Measurements from ENCODE around the gene POLR1G. TPM values are rescaled to one million over a fixed set of nuclear protein-coding genes. Genes with fewer than 3 reads are reported as not detected.

Gene POLR1G
- total RNA-seq, result 10 to 100 TPM in 1 of 4 donors, 1 to 10 TPM in 2, under 1 TPM in 1; 0.26 to 11.3 (median 3.5) TPM

- Histone ChIP-seq H3K9me3 (no peaks in the 10 kb centered on the region), H3K36me3 (no peaks in the 10 kb centered on the region), H3K4me3 (peak within 1 kb of the TSS; percentile 69 to 78), H3K4me1 (peaks cover 8 to 9% of the 10 kb centered on the region in 2 donors), H3K27ac (peak within 1 kb of the TSS; percentile 92 to 94), H3K27me3 (peaks cover 0 to 8% of the 10 kb centered on the region in 2 donors)
- TF ChIP-seq CTCF (IDR thresholded peaks at IDR 0.05) (peak in 2 of 4 experiments; percentile 57 to 61), POLR2A (IDR thresholded peaks at IDR 0.05) (no peak)
- peak; percentile 72 to 75 for DNase-seq
- intact Hi-C loops (cut with DNase I; ENCODE audit: low total_unique reads), result no loop called here
These were observed at the start of gene POLR1G for GRCh38 chr19:45406226-45407090. TSS of gene POLR1G (plus strand) at chr19:45406644. CDS start at chr19:45406697, 53 bp downstream.

GRCh38 chr19:45356760-45357444 lies 49.5 kb upstream of the POLR1G start:
- H3K4me1 ChIP-seq, result no peaks in the 10 kb centered on the region
- no peak overlapping the region for H3K27ac ChIP-seq
- no peaks in the 10 kb centered on the region for H3K9me3 ChIP-seq
- no peaks in the 10 kb centered on the region for H3K27me3 ChIP-seq
- H3K36me3 ChIP-seq, result no peaks in the 10 kb centered on the region
- intact Hi-C loops (cut with DNase I; ENCODE audit: low total_unique reads), result no loop called here
- no peak for DNase-seq
- H3K4me3 ChIP-seq, result no peak overlapping the region
- TF ChIP-seq CTCF (IDR thresholded peaks at IDR 0.05), result no peak
- TF ChIP-seq POLR2A (IDR thresholded peaks at IDR 0.05), result no peak

GRCh38 chr19:45357445-45357783 lies 49.0 kb upstream of the POLR1G start:
- Histone ChIP-seq H3K27ac (no peak overlapping the region), H3K36me3 (no peaks in the 10 kb centered on the region), H3K4me1 (no peaks in the 10 kb centered on the region), H3K9me3 (no peaks in the 10 kb centered on the region), H3K27me3 (no peaks in the 10 kb centered on the region), H3K4me3 (no peak overlapping the region)
- no peak for DNase-seq
- TF ChIP-seq CTCF (IDR thresholded peaks at IDR 0.05), result no peak
- TF ChIP-seq POLR2A (IDR thresholded peaks at IDR 0.05), result no peak
- intact Hi-C loops (cut with DNase I; ENCODE audit: low total_unique reads), result no loop called here

- no peaks in the 10 kb centered on the region for H3K9me3 ChIP-seq
- H3K4me3 ChIP-seq, result no peak overlapping the region
- H3K4me1 ChIP-seq, result no peaks in the 10 kb centered on the region
- H3K27me3 ChIP-seq, result no peaks in the 10 kb centered on the region
- H3K36me3 ChIP-seq, result no peaks in the 10 kb centered on the region
- DNase-seq, result no peak
- no peak overlapping the region for H3K27ac ChIP-seq
- intact Hi-C loops (cut with DNase I; ENCODE audit: low total_unique reads), result no loop called here
- TF ChIP-seq POLR2A (IDR thresholded peaks at IDR 0.05) (no peak), CTCF (IDR thresholded peaks at IDR 0.05) (no peak)
These were observed 48.1 kb upstream of the POLR1G start for GRCh38 chr19:45358213-45358792.

- no peaks in the 10 kb centered on the region for H3K36me3 ChIP-seq
These were observed 44.8 kb upstream of the POLR1G start for GRCh38 chr19:45361608-45362007.

More at GRCh38 chr19:45361608-45362007, 44.8 kb upstream of the POLR1G start:
- intact Hi-C loops (cut with DNase I; ENCODE audit: low total_unique reads), result no loop called here
- H3K4me1 ChIP-seq, result no peaks in the 10 kb centered on the region
- no peak for DNase-seq
- TF ChIP-seq POLR2A (IDR thresholded peaks at IDR 0.05) (no peak), CTCF (IDR thresholded peaks at IDR 0.05) (no peak)
- no peaks in the 10 kb centered on the region for H3K27me3 ChIP-seq
- no peaks in the 10 kb centered on the region for H3K9me3 ChIP-seq
- no peak overlapping the region for H3K4me3 ChIP-seq
- H3K27ac ChIP-seq, result no peak overlapping the region

Data from uterus (tissue), 4 donors.